Measurements from ENCODE around the gene SNX10. TPM values are rescaled to one million over a fixed set of nuclear protein-coding genes. Genes with fewer than 3 reads are reported as not detected.

Gene SNX10
- total RNA-seq, 1 experiment from 2014 or later = not detected

DNA sequence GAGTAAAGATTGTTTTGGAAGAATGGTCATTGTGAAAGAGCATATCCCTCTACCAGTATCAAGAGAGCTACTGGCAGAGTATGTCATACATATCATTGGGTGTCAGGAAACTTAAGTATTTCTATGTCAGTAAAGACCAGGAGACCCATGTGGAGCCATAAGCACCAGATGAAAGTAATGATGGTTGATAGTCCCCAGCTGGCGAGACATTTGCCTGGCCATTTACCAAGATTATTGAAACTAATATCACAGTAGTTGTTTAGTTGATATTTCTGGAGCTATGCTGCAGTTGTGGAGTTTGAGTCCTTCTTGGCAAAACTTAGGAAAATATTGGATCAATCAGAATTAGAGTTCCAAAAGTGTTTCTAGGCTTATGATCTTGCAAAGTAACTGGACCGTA, 114.8 kb downstream of the SNX10 start:
- no peak overlapping the region for H3K27ac ChIP-seq
- DNase-seq = no peak
- H3K9me3 ChIP-seq (replicated peaks) = no peaks in the 10 kb centered on the region
- H3K4me3 ChIP-seq = no peak overlapping the region
- no peaks in the 10 kb centered on the region for H3K36me3 ChIP-seq
- H3K4me1 ChIP-seq = no peaks in the 10 kb centered on the region
- H3K27me3 ChIP-seq = no peaks in the 10 kb centered on the region; the same call in 1 of the 2 replicates

GRCh38 chr7:26409661-26410547, 118.2 kb downstream of the SNX10 start:
- Histone ChIP-seq H3K4me1 (no peaks in the 10 kb centered on the region), H3K36me3 (no peaks in the 10 kb centered on the region), H3K9me3 (replicated peaks) (no peaks in the 10 kb centered on the region), H3K27ac (no peak overlapping the region), H3K27me3 (no peaks in the 10 kb centered on the region; the same call in 1 of the 2 replicates), H3K4me3 (no peak overlapping the region)
- DNase-seq = no peak

GRCh38 chr7:26413007-26413691, 121.5 kb downstream of the SNX10 start:
- H3K4me3 ChIP-seq = no peak overlapping the region
- H3K27me3 ChIP-seq = no peaks in the 10 kb centered on the region; the same call in 1 of the 2 replicates
- no peaks in the 10 kb centered on the region for H3K4me1 ChIP-seq
- H3K9me3 ChIP-seq (replicated peaks) = no peaks in the 10 kb centered on the region
- H3K36me3 ChIP-seq = no peaks in the 10 kb centered on the region
- no peak for DNase-seq
- H3K27ac ChIP-seq = no peak overlapping the region

- Histone ChIP-seq H3K4me1 (no peaks in the 10 kb centered on the region), H3K27ac (no peak overlapping the region), H3K36me3 (no peaks in the 10 kb centered on the region), H3K27me3 (no peaks in the 10 kb centered on the region; the same call in 1 of the 2 replicates), H3K4me3 (no peak overlapping the region), H3K9me3 (replicated peaks) (no peaks in the 10 kb centered on the region)
- no peak for DNase-seq
Measured at GRCh38 chr7:26416004-26416403, 124.3 kb downstream of the SNX10 start.

GRCh38 chr7:26417911-26418413, 126.3 kb downstream of the SNX10 start:
- Histone ChIP-seq H3K27me3 (no peaks in the 10 kb centered on the region; the same call in 1 of the 2 replicates), H3K27ac (no peak overlapping the region), H3K9me3 (replicated peaks) (no peaks in the 10 kb centered on the region), H3K4me1 (no peaks in the 10 kb centered on the region), H3K36me3 (no peaks in the 10 kb centered on the region), H3K4me3 (no peak overlapping the region)
- no peak for DNase-seq

- Histone ChIP-seq H3K9me3 (replicated peaks) (no peaks in the 10 kb centered on the region), H3K4me1 (no peaks in the 10 kb centered on the region), H3K4me3 (no peak overlapping the region), H3K36me3 (no peaks in the 10 kb centered on the region), H3K27me3 (no peaks in the 10 kb centered on the region), H3K27ac (no peak overlapping the region)
- DNase-seq = no peak
Measured at GRCh38 chr7:26419198-26419597, 127.5 kb downstream of the SNX10 start.

GRCh38 chr7:26420422-26421019, 128.9 kb downstream of the SNX10 start:
- peak in 1 of 2 experiments; percentile 60 for DNase-seq
- Histone ChIP-seq H3K36me3 (no peaks in the 10 kb centered on the region), H3K9me3 (replicated peaks) (no peaks in the 10 kb centered on the region), H3K4me1 (no peaks in the 10 kb centered on the region), H3K4me3 (no peak overlapping the region), H3K27me3 (no peaks in the 10 kb centered on the region), H3K27ac (no peak overlapping the region)

DNA sequence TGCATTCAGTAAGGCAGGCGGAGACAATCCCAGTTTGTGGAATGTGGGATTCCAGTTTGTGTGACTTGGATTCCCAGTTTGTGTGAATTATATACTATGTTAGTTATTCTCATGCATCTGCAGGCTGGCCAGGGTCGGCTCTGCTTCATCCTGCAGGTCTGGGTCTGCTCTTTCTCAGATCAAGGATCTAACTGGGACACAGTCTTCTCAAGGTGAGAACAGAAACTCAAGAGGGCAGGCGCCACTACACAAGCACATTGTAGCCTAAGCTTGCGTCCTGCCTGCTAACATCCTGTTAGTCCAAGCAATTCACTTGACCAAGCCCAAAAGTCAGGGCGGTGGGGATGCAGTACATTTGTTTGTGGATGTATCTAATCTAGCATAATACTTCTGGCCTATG, 131.1 kb downstream of the SNX10 start:
- DNase-seq = no peak
- H3K4me1 ChIP-seq = no peaks in the 10 kb centered on the region
- no peaks in the 10 kb centered on the region for H3K9me3 ChIP-seq (replicated peaks)
- H3K27ac ChIP-seq = no peak overlapping the region
- no peak overlapping the region for H3K4me3 ChIP-seq
- no peaks in the 10 kb centered on the region; the same call in 1 of the 2 replicates for H3K27me3 ChIP-seq
- no peaks in the 10 kb centered on the region for H3K36me3 ChIP-seq

DNA sequence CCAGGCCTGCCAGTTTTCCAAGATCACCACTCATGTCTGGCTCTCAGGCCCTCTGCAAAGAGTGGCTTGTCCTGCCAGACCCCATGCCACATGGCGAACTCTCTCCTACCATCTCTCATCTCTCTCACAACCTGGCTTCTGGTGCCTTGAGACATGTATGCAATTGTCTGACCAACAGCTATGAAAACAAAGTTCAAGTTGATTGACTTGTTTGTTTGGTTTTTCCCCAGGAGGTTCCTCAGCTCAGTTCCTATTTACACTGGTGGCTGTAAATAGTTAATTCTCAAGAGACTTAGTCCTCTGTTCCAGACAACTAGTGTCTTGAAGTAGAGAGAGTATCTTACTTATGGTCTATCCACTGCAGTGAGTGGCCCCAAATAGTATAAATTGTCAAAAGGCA, 131.8 kb downstream of the SNX10 start:
- no peaks in the 10 kb centered on the region for H3K36me3 ChIP-seq
- no peaks in the 10 kb centered on the region for H3K4me1 ChIP-seq
- no peak overlapping the region for H3K4me3 ChIP-seq
- no peak overlapping the region for H3K27ac ChIP-seq
- no peaks in the 10 kb centered on the region; the same call in 1 of the 2 replicates for H3K27me3 ChIP-seq
- no peak for DNase-seq
- no peaks in the 10 kb centered on the region for H3K9me3 ChIP-seq (replicated peaks)

Other genes starting within 250 kb of the SNX10 start
- not detected in 2 replicates for gene NFE2L3, start 139.7 kb upstream of the SNX10 start, total RNA-seq (2014; rRNA removed; shearing (Covaris generic))
- 746 and 863 TPM in 2 replicates for gene HNRNPA2B1, start 91.1 kb upstream of the SNX10 start, total RNA-seq (2014; rRNA removed; shearing (Covaris generic))
- 368 and 399 TPM in 2 replicates for gene CBX3, start 90.1 kb upstream of the SNX10 start, total RNA-seq (2014; rRNA removed; shearing (Covaris generic))